Immature natural killer cell (primary cell): Measurements from ENCODE around the gene PTPRK. TPM values are rescaled to one million over a fixed set of nuclear protein-coding genes. Genes with fewer than 3 reads are reported as not detected.

Experiments
- DNase-seq, 3 donors: peaks; one replicate each; pipeline ENCODE4 v3.0.0; 2022; ENCODE audit warnings: mixed read lengths in 1 of 3
- H3K27ac Mint-ChIP-seq, 6 donors: one replicate each; pipeline ENCODE4 v1.8.0; 2020; ENCODE audit warnings: mixed read lengths in 6 of 6, mild to moderate bottlenecking in 5 of 6, inconsistent platforms in 4 of 6, moderate library complexity in 3 of 6
- H3K27me3 Mint-ChIP-seq, 3 donors: one replicate each; pipeline ENCODE4 v1.8.0; 2020 to 2021; ENCODE audit warnings: low read depth in 3 of 3, mild to moderate bottlenecking in 3 of 3, mixed read lengths in 3 of 3, moderate library complexity in 3 of 3, inconsistent platforms in 1 of 3
- H3K36me3 Mint-ChIP-seq, 3 donors: one replicate each; pipeline ENCODE4 v1.8.0; 2020; ENCODE audit warnings: mixed read lengths in 3 of 3, inconsistent platforms in 2 of 3, mild to moderate bottlenecking in 2 of 3
- H3K4me1 Mint-ChIP-seq, 2 donors: one replicate each; pipeline ENCODE4 v1.8.0; 2020; ENCODE audit warnings: inconsistent platforms in 2 of 2, mild to moderate bottlenecking in 2 of 2, mixed read lengths in 2 of 2, moderate library complexity in 1 of 2
- H3K4me3 Mint-ChIP-seq, 5 donors: one replicate each; pipeline ENCODE4 v1.8.0; 2020; ENCODE audit warnings: mild to moderate bottlenecking in 5 of 5, mixed read lengths in 5 of 5, inconsistent platforms in 3 of 5, moderate library complexity in 3 of 5
- H3K9me3 Mint-ChIP-seq, 6 donors: one replicate each; pipeline ENCODE4 v1.8.0; 2020; ENCODE audit warnings: mild to moderate bottlenecking in 6 of 6, mixed read lengths in 6 of 6, inconsistent platforms in 4 of 6, moderate library complexity in 3 of 6
- polyA plus RNA-seq, 3 donors: library from polyadenylated mRNA; unstranded; fragments of 300-500 nt; fragmentation: Illumina TruSeq; gene quantifications; one replicate each; pipeline ENCODE4 v1.2.3, GENCODE V29; 2021

The PTPRK gene
- polyA plus RNA-seq, 3 donors from 2014 or later: not detected

- Mint-ChIP-seq H3K27ac (no peak overlapping the region), H3K4me1 (no peaks in the 10 kb centered on the region), H3K9me3 (no peaks in the 10 kb centered on the region), H3K4me3 (no peak overlapping the region), H3K27me3 (no peaks in the 10 kb centered on the region), H3K36me3 (no peaks in the 10 kb centered on the region)
- DNase-seq: no peak
These were observed 10.7 kb downstream of the PTPRK start for GRCh38 chr6:128509709-128510108.

DNA sequence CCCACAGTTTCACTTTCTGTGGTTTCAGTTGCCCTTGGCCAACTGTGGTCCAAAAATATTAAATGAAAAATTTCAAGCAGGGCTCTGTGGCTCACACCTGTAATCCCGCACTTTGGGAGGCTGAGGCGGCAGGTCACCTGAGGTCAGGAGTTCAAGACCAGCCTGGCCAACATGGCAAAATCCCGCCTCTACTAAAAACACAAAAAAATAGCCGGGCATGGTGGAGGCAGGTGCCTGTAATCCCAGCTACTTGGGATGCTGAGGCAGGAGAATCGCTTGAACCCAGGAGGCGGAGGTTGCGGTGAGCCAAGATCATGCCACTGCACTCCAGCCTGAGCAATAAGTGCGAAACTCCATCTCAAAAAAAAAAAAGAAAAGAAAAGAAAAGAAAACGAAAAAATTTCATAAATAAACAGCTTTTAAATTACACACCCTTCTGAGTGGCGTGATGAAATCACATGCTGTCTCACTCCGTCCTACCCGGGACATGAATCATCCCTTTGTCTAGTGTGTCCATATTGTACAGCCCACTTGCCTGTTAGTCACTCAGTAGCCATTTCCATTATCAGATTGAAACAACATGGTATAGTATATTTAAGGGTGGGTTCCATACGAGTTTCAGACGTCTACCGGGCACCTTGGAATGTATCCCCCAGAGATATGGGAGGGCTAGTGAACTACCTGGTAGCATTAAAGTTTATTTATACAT is 11.7 kb downstream of the PTPRK start:
- no peak overlapping the region for H3K27ac Mint-ChIP-seq
- H3K4me1 Mint-ChIP-seq: no peaks in the 10 kb centered on the region
- H3K4me3 Mint-ChIP-seq: no peak overlapping the region
- H3K9me3 Mint-ChIP-seq: no peaks in the 10 kb centered on the region
- H3K36me3 Mint-ChIP-seq: no peaks in the 10 kb centered on the region
- no peak for DNase-seq
- no peaks in the 10 kb centered on the region for H3K27me3 Mint-ChIP-seq

DNA sequence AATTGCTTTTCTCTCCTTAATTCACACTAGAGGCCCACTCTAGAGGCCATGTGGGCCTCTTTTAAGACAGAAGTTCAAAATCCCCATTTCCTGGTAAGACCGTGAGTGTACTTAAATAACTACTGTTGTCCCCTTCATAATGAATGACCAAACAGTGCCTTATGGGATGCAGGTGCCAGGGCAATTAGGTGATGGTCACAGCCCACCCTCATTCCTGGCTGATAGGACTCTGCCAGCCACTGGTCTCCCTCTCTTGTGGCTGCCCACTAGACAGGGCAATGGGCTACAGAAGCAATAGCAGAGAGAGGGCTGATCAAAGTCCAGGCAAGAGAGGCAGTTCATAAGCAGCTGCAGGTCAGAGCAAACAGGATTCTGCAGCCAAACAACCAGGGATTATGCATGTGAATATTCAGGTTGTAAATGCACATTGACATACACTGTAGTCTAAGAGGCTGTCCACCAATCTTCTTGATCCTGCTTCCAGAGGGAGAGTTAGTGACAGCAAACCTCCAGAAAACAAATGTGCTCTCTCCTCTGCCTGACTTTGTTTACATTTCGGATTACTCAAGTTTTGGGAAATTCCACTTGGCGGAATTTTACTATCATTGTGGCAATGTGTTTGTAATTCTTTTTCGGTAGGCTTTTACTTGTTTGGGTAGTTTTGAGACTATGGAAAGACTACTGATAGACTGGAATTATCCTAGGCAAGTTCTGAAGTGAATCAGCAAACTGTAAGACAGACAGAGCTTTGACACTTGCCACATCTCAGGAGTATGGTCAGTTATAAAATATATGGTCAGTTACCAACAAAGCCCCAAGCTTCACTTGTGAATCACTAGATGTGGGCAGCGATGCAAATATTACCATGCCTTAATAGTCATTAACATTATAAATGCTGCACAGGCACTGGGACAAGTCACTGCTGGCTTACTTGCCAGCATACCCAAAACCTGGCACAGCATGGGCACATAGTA is 12.8 kb downstream of the PTPRK start:
- DNase-seq: no peak
- no peaks in the 10 kb centered on the region for H3K9me3 Mint-ChIP-seq
- H3K36me3 Mint-ChIP-seq: no peaks in the 10 kb centered on the region
- no peak overlapping the region for H3K27ac Mint-ChIP-seq
- H3K4me1 Mint-ChIP-seq: no peaks in the 10 kb centered on the region
- peaks cover 0 to 3% (median 0%) of the 10 kb centered on the region in 3 donors for H3K27me3 Mint-ChIP-seq
- no peak overlapping the region for H3K4me3 Mint-ChIP-seq

- no peak overlapping the region for H3K27ac Mint-ChIP-seq
- no peaks in the 10 kb centered on the region for H3K9me3 Mint-ChIP-seq
- peaks cover 0 to 3% (median 0%) of the 10 kb centered on the region in 3 donors for H3K27me3 Mint-ChIP-seq
- no peak for DNase-seq
- H3K4me3 Mint-ChIP-seq: no peak overlapping the region
- no peaks in the 10 kb centered on the region for H3K4me1 Mint-ChIP-seq
- no peaks in the 10 kb centered on the region for H3K36me3 Mint-ChIP-seq
These were observed 14.8 kb downstream of the PTPRK start for GRCh38 chr6:128505603-128506002.

- H3K4me1 Mint-ChIP-seq: no peaks in the 10 kb centered on the region
- no peak overlapping the region for H3K27ac Mint-ChIP-seq
These were observed 16.3 kb downstream of the PTPRK start for GRCh38 chr6:128504003-128504654.

DNA sequence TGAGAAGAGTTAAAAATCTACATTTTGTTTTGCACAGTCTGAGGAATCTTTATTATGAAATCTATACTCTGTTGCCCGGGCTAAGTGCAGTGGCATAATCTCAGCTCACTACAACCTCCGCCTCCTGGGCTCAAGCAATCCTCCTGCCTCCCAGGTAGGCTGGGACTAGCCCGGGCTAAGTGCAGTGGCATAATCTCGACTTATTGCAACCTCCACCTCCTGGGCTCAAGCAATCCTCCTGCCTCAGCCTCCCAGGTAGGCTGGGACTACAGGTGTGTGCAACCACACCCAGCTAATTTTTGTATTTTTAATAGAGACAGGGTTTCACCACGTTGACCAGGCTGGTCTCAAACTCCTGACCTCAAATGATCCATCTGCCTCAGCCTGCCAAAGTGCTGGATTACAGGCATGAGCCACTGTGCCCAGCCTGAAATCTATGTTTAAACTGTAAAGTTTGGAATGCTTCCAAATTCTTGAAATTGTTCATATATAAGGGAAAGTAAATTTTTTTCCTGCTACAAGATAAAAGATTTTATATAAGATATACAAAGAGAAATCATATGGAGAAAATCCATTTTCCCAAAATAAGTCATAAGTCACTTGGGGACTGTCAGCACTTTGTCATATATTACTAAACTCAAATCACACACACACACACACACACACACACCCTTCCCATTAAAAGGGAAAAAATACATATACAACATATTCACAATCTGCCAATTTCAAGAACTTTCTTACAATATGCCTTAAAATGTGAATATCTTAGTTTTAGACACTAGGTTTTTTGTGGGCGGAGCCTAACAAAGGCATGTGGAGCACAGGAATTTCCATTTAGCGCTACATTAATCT is 19.4 kb downstream of the PTPRK start:
- Mint-ChIP-seq H3K27ac (no peak overlapping the region), H3K9me3 (no peaks in the 10 kb centered on the region), H3K4me1 (no peaks in the 10 kb centered on the region), H3K4me3 (no peak overlapping the region), H3K27me3 (peaks cover 0 to 3% (median 2%) of the 10 kb centered on the region in 3 donors), H3K36me3 (no peaks in the 10 kb centered on the region)
- DNase-seq: no peak

More at GRCh38 chr6:128504003-128504654, 16.3 kb downstream of the PTPRK start:
- Mint-ChIP-seq H3K27me3 (peaks cover 0 to 3% (median 0%) of the 10 kb centered on the region in 3 donors), H3K36me3 (no peaks in the 10 kb centered on the region), H3K4me3 (no peak overlapping the region), H3K9me3 (no peaks in the 10 kb centered on the region)
- DNase-seq: no peak

DNA sequence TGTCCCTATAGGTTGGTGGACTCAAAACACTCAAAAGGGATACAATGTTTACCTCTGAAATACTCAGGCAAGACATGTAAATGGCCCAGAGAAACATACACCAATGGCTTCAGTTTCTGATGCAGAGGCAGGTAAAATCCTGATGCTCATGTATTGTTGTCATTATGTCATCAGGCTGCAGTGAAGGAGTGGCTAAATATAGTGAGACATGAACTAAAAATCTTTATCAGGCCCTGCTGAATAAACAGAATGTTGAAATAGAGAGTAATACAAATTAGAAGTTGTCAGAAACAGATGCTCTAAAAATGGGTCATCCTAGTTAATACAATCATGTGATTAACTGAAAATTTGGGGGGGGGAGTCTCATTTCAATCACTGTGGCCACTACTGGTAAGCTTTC is 20.4 kb downstream of the PTPRK start:
- no peak overlapping the region for H3K27ac Mint-ChIP-seq
- peaks cover 0 to 3% (median 2%) of the 10 kb centered on the region in 3 donors for H3K27me3 Mint-ChIP-seq
- no peak overlapping the region for H3K4me3 Mint-ChIP-seq
- no peaks in the 10 kb centered on the region for H3K36me3 Mint-ChIP-seq
- H3K9me3 Mint-ChIP-seq: no peaks in the 10 kb centered on the region
- H3K4me1 Mint-ChIP-seq: no peaks in the 10 kb centered on the region
- no peak for DNase-seq

DNA sequence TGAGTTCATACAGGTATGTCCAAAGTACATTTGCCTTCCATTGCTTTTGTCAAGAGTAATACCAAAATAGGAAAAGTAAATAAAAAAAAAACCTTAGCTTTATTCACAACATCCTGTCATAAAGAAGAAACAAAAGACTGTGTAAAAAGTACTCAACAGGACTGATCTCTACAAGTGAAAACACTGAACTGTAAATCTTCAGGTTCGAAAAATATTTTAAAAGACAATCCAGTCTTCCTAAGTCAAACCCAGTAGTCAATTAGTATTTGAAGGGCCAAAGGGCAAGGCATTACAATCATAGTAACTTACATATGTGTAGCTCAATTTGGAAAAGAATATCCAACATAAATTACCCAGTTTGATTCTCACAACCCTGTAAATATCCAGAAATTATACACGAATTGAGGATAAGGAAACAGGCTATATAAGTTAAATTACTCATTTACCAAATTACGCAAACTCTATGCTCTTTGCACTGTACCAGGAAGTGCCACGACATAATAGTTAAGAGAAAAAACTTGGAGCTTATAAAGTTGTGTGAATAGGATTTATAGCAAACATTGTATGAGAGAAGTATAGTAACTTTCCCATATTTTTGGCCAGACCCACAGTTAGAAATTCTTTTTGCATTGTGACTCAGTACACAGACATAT is 21.2 kb downstream of the PTPRK start:
- no peaks in the 10 kb centered on the region for H3K9me3 Mint-ChIP-seq
- no peak overlapping the region for H3K4me3 Mint-ChIP-seq
- H3K36me3 Mint-ChIP-seq: no peaks in the 10 kb centered on the region
- peaks cover 0 to 3% (median 2%) of the 10 kb centered on the region in 3 donors for H3K27me3 Mint-ChIP-seq
- H3K4me1 Mint-ChIP-seq: no peaks in the 10 kb centered on the region
- no peak overlapping the region for H3K27ac Mint-ChIP-seq
- no peak for DNase-seq

GRCh38 chr6:128498234-128498633 is 22.2 kb downstream of the PTPRK start:
- no peaks in the 10 kb centered on the region for H3K9me3 Mint-ChIP-seq
- no peaks in the 10 kb centered on the region for H3K4me1 Mint-ChIP-seq
- no peak overlapping the region for H3K27ac Mint-ChIP-seq
- DNase-seq: no peak
- no peak overlapping the region for H3K4me3 Mint-ChIP-seq
- no peaks in the 10 kb centered on the region for H3K36me3 Mint-ChIP-seq
- H3K27me3 Mint-ChIP-seq: peaks cover 0 to 3% (median 2%) of the 10 kb centered on the region in 3 donors

DNA sequence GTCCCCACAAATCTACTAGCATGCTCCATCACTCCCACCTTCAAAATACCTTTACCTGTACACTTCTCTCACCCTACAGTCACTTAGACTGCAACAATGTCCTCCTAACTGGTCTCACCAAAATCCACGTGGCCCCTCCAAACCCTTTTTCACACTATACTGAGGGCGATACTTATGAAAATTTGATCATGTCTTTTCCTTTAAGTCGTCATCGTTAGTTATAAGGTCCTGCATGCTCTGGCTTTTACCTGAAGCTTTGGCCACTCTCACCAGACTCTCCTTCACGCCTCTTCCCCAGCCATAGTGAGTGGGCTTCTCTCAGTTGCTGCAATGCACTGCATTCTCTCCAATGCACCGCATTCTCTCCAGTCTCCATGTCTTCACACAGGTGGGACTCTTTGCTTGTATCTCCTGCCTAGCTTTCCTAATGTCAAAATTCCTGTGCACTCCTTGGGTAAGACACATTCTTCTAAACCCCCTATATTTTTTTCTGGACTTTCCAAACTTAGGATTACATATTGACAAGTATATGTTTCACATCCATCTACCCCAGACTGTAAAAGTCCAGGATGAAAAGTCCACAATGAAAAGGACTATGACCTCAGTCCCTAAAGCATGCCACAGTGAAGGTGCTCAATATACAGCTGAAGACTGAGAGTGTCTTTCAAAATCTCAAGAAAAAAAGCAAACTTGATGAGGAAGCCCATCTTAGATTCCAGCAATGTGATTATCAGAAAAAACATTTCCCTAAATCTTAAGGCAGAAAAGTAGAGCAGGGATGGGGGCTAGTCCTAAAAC is 24.7 kb downstream of the PTPRK start:
- peaks cover 0 to 2% (median 2%) of the 10 kb centered on the region in 3 donors for H3K27me3 Mint-ChIP-seq

DNA sequence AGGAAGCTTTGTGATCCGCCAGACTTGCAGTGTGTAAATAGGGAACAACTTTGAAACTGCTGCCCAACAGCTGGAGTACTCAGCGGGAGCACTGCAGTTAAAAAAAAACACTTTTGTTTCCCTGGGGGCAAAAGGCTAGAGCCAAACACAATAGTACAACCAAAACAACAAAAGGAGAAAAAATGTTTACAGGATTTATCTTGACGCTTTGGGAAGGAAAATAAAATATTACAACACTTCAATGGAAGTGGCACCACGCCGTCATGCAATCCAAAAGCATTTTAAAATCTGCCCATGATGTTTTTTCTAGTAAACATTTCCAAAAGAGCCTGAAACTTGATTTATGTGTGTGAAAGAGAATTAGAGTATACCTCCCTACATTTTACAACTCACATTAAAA is 26.0 kb downstream of the PTPRK start:
- Mint-ChIP-seq H3K27ac (no peak overlapping the region), H3K4me1 (peaks cover 0 to 4% of the 10 kb centered on the region in 2 donors), H3K27me3 (peaks cover 0 to 3% (median 2%) of the 10 kb centered on the region in 3 donors), H3K36me3 (no peaks in the 10 kb centered on the region), H3K4me3 (no peak overlapping the region), H3K9me3 (peaks cover 0 to 3% (median 0%) of the 10 kb centered on the region in 6 donors)
- DNase-seq: no peak

More for the DNA sequence above, 24.7 kb downstream of the PTPRK start:
- no peak overlapping the region for H3K4me3 Mint-ChIP-seq
- H3K27ac Mint-ChIP-seq: no peak overlapping the region
- no peak for DNase-seq
- H3K9me3 Mint-ChIP-seq: peaks cover 0 to 3% (median 0%) of the 10 kb centered on the region in 6 donors
- no peaks in the 10 kb centered on the region for H3K36me3 Mint-ChIP-seq
- peaks cover 0 to 4% of the 10 kb centered on the region in 2 donors for H3K4me1 Mint-ChIP-seq

GRCh38 chr6:128493877-128494276 is 26.5 kb downstream of the PTPRK start:
- Mint-ChIP-seq H3K9me3 (peaks cover 0 to 3% (median 0%) of the 10 kb centered on the region in 6 donors), H3K4me3 (no peak overlapping the region), H3K4me1 (peaks cover 0 to 4% of the 10 kb centered on the region in 2 donors), H3K36me3 (no peaks in the 10 kb centered on the region), H3K27ac (no peak overlapping the region), H3K27me3 (peaks cover 0 to 3% (median 2%) of the 10 kb centered on the region in 3 donors)
- DNase-seq: no peak
